H1 (cell line): Measurements from ENCODE around the gene PDGFA. TPM values are rescaled to one million over a fixed set of nuclear protein-coding genes. Genes with fewer than 3 reads are reported as not detected.
A peak's percentile ranks its signal among the peaks of the same experiment; 100 is the strongest.

Experiments used
- CTCF ChIA-PET: fragments of 300-600 bp; sonication (Branson Sonifier 250); formaldehyde crosslinking; loops from one replicate; lab custom pipeline; 2021; ENCODE audit not compliant: partially characterized antibody; lab: Charles Lee
- POLR2A ChIA-PET: fragments of 300-600 bp; sonication (Branson Sonifier 250); formaldehyde crosslinking; loops from one replicate; lab custom pipeline; 2021; ENCODE audit warnings: inconsistent platforms; ENCODE audit not compliant: partially characterized antibody; lab: Charles Lee
- DNase-seq, 2 experiments: peaks; one replicate each; pipeline versions ENCODE4 v3.0.0 to v3.0.0-alpha.2; 2010 to 2022; ENCODE audit warnings: low spot score in 2 of 2, low read depth in 1 of 2, mixed read lengths in 1 of 2
- FAIRE-seq: peaks from 2 replicates; lab custom pipeline; 2011; peaks lifted over from hg19 to GRCh38; lab: Jason Lieb, UNC
- H2AFZ ChIP-seq: 2 replicates; pipeline ENCODE4 v1.8.1; 2012; ENCODE audit warnings: low read length, inconsistent platforms
- H2AK5ac ChIP-seq: 2 replicates; pipeline ENCODE4 v1.6.1; 2013; ENCODE audit warnings: low read depth, low read length
- H2BK120ac ChIP-seq: replicated peaks from 2 replicates; pipeline ENCODE3; 2013; ENCODE audit warnings: low read depth, low read length, inconsistent platforms
- H2BK12ac ChIP-seq: 2 replicates; pipeline ENCODE4 v1.6.1; 2013; ENCODE audit warnings: low read depth, low read length
- H2BK15ac ChIP-seq: 2 replicates; pipeline ENCODE4 v1.6.1; 2013; ENCODE audit warnings: low read length
- H2BK20ac ChIP-seq: 2 replicates; pipeline ENCODE4 v1.6.1; 2013; ENCODE audit warnings: low read length
- H2BK5ac ChIP-seq: 2 replicates; pipeline ENCODE4 v1.6.1; 2013; ENCODE audit warnings: low read depth, low read length
- H3K14ac ChIP-seq: 2 replicates; pipeline ENCODE4 v1.6.1; 2013; ENCODE audit warnings: inconsistent platforms; ENCODE audit not compliant: insufficient read length
- H3K18ac ChIP-seq: 2 replicates; pipeline ENCODE4 v1.6.1; 2013; ENCODE audit warnings: low read length; ENCODE audit errors: extremely low read depth
- H3K23ac ChIP-seq: 2 replicates; pipeline ENCODE4 v1.6.1; 2013; ENCODE audit warnings: inconsistent platforms; ENCODE audit not compliant: insufficient read length
- H3K23me2 ChIP-seq: 2 replicates; pipeline ENCODE4 v1.6.1; 2013; ENCODE audit warnings: low read depth, low read length
- H3K27ac ChIP-seq: 2 replicates; pipeline ENCODE4 v1.6.1; 2011; ENCODE audit warnings: low read depth, low read length, inconsistent platforms
- H3K27me3 ChIP-seq, 4 experiments: replicated peaks in 1 of 4; 1 replicate in 1 of 4; 2 replicates in 3 of 4; pipeline versions ENCODE4 v1.6.1 to v1.8.1; 2011 to 2013; ENCODE audit warnings: low read length in 3 of 4, mild to moderate bottlenecking in 3 of 4, inconsistent platforms in 2 of 4, mixed read lengths in 2 of 4, moderate library complexity in 1 of 4; ENCODE audit not compliant: control insufficient read depth in 3 of 4, insufficient read depth in 3 of 4; ENCODE audit errors: extremely low read depth in 1 of 4
- H3K36me3 ChIP-seq, 4 experiments: 2 replicates each; pipeline versions ENCODE4 v1.6.1 to v1.8.1; 2011 to 2013; ENCODE audit warnings: mild to moderate bottlenecking in 4 of 4, low read length in 3 of 4, moderate library complexity in 2 of 4, control low read depth in 1 of 4, inconsistent platforms in 1 of 4; ENCODE audit not compliant: insufficient read depth in 4 of 4, control insufficient read depth in 2 of 4
- H3K4ac ChIP-seq: replicated peaks from 2 replicates; pipeline ENCODE3; 2013; ENCODE audit warnings: low read length, low read depth, mixed read lengths, inconsistent platforms; ENCODE audit not compliant: insufficient read length
- H3K4me1 ChIP-seq, 4 experiments: replicated peaks in 1 of 4; 1 replicate in 1 of 4; 2 replicates in 3 of 4; pipeline versions ENCODE4 v1.6.1 to v1.8.1; 2011 to 2013; ENCODE audit warnings: low read length in 3 of 4, inconsistent platforms in 2 of 4, mixed read lengths in 1 of 4; ENCODE audit not compliant: insufficient read depth in 4 of 4, control insufficient read depth in 3 of 4
- H3K4me2 ChIP-seq, 2 experiments: 2 replicates each; pipeline versions ENCODE4 v1.6.1 to v1.8.1; 2011 to 2013; ENCODE audit warnings: low read depth in 2 of 2, low read length in 2 of 2, control low read depth in 1 of 2, inconsistent platforms in 1 of 2, mild to moderate bottlenecking in 1 of 2; ENCODE audit not compliant: insufficient read depth in 1 of 2
- H3K4me3 ChIP-seq, 4 experiments: fragments of 200-600, 300-600 bp in 1 of 4; sonication (generic), shearing (Covaris generic), sonication (Bioruptor Twin) in 1 of 4; 2 replicates each; pipeline versions ENCODE4 v1.5.1 to v1.8.1; 2011 to 2016; ENCODE audit warnings: low read length in 4 of 4, low read depth in 3 of 4, control low read depth in 2 of 4, inconsistent platforms in 2 of 4, mild to moderate bottlenecking in 2 of 4, mixed read lengths in 1 of 4, moderate library complexity in 1 of 4; ENCODE audit not compliant: insufficient read depth in 2 of 4; ENCODE audit errors: extremely low read depth in 1 of 4
- H3K56ac ChIP-seq: replicated peaks from 2 replicates; pipeline ENCODE3; 2013; ENCODE audit warnings: low read depth, mild to moderate bottlenecking, mixed read lengths, low read length, inconsistent platforms; ENCODE audit not compliant: insufficient read length
- H3K79me1 ChIP-seq: 2 replicates; pipeline ENCODE4 v1.6.1; 2013; ENCODE audit warnings: low read depth, low read length, control low read depth
- H3K79me2 ChIP-seq, 2 experiments: 2 replicates each; pipeline versions ENCODE4 v1.6.1 to v1.8.1; 2012 to 2013; ENCODE audit warnings: low read length in 2 of 2, mild to moderate bottlenecking in 2 of 2, inconsistent platforms in 1 of 2; ENCODE audit not compliant: insufficient read depth in 2 of 2, control insufficient read depth in 1 of 2
- H3K9ac ChIP-seq, 4 experiments: replicated peaks in 1 of 4; 1 replicate in 1 of 4; 2 replicates in 3 of 4; pipeline versions ENCODE4 v1.6.1 to v1.8.1; 2011 to 2013; ENCODE audit warnings: low read depth in 3 of 4, low read length in 3 of 4, control low read depth in 2 of 4, mild to moderate bottlenecking in 2 of 4, moderate library complexity in 2 of 4, inconsistent platforms in 1 of 4; ENCODE audit errors: extremely low read depth in 1 of 4
- H3K9me3 ChIP-seq, 2 experiments: 2 replicates each; pipeline versions ENCODE4 v1.6.1 to v1.8.1; 2012 to 2013; ENCODE audit warnings: mild to moderate bottlenecking in 2 of 2, moderate library complexity in 2 of 2, control low read depth in 1 of 2, inconsistent platforms in 1 of 2, low read depth in 1 of 2, low read length in 1 of 2, mixed read lengths in 1 of 2; ENCODE audit not compliant: insufficient read depth in 2 of 2
- H4K20me1 ChIP-seq, 2 experiments: replicated peaks in 1 of 2; 2 replicates each; pipeline versions ENCODE3 to v1.8.1; 2011 to 2013; ENCODE audit warnings: inconsistent platforms in 2 of 2, low read length in 2 of 2, mild to moderate bottlenecking in 1 of 2; ENCODE audit not compliant: insufficient read depth in 2 of 2, control insufficient read depth in 1 of 2
- H4K5ac ChIP-seq: 2 replicates; pipeline ENCODE4 v1.6.1; 2013; ENCODE audit warnings: low read length, low read depth, mixed read lengths, inconsistent platforms; ENCODE audit not compliant: insufficient read length
- H4K8ac ChIP-seq: 2 replicates; pipeline ENCODE4 v1.8.0; 2013; ENCODE audit warnings: mild to moderate bottlenecking, moderate library complexity, low read length, inconsistent platforms; ENCODE audit not compliant: insufficient read depth; ENCODE audit errors: extremely low read depth
- H4K91ac ChIP-seq: replicated peaks from 2 replicates; pipeline ENCODE3; 2013; ENCODE audit warnings: low read length, mixed read lengths, inconsistent platforms; ENCODE audit not compliant: insufficient read length
- GABPA ChIP-seq: IDR thresholded peaks from 2 replicates; pipeline ENCODE4 v1.6.1; 2011; ENCODE audit warnings: mild to moderate bottlenecking, low read length, moderate library complexity, borderline replicate concordance; ENCODE audit not compliant: insufficient read depth
- MAFK ChIP-seq: IDR thresholded peaks from 2 replicates; pipeline ENCODE4 v1.6.1; 2012; ENCODE audit warnings: low read depth, mild to moderate bottlenecking, improper control_type of control experiment, low read length
- WGBS, 2 experiments: shearing (Covaris generic) in 1 of 2; methylation state at CpG; one replicate each; pipeline versions ENCODE4 v1.1.6 to v1.1.7; 2013 to 2015; ENCODE audit warnings: low lambda C conversion rate in 2 of 2, mixed read lengths in 2 of 2, inconsistent platforms in 1 of 2, low coverage in 1 of 2, missing lambda C conversion rate in 1 of 2; ENCODE audit not compliant: insufficient replicate concordance in 2 of 2, insufficient coverage in 1 of 2, insufficient read length in 1 of 2; ENCODE audit errors: extremely low coverage in 1 of 2, missing lambda C conversion rate in 1 of 2; 5-methylcytosine and 5-hydroxymethylcytosine counted together
- polyA plus RNA-seq, 7 experiments: library from polyadenylated mRNA; depleted of rRNA in 3 of 7; stranded (reverse) in 5 of 7; unstranded in 2 of 7; fragments of >200 nt in 5 of 7; fragments of 200-250 nt in 2 of 7; gene quantifications; 1 replicate in 5 of 7; 2 replicates in 1 of 7; 4 replicates in 1 of 7; pipeline versions ENCODE4 v1.2.1 to v1.2.3, GENCODE V29; 2011 to 2013; ENCODE audit warnings: missing spikeins in 2 of 7, mixed read lengths in 2 of 7
- total RNA-seq: library from RNA; stranded (reverse); fragmentation: NEBNext Ultra II Directional; extraction: Animal tissue kit (Norgen Biotek cat#: 25700); gene quantifications from 2 replicates; pipeline ENCODE4 v1.2.1, GENCODE V29; 2021

The PDGFA gene
- total and polyA plus RNA-seq, 2 of the 8 experiments (the other 6 are each of a cell fraction or from before 2014, with no cell fraction given) = 21.1 to 43.0 TPM

- no peak overlapping the region for H3K9ac ChIP-seq
- peak in 1 of 2 experiments; percentile 47 for DNase-seq
Observed at GRCh38 chr7:462173-463103, 57.2 kb downstream of the PDGFA start.

More at GRCh38 chr7:462173-463103, 57.2 kb downstream of the PDGFA start:
- Histone ChIP-seq H3K4me2 (no peak overlapping the region), H3K4ac (no peak overlapping the region), H2BK120ac (no peak overlapping the region), H2BK12ac (peak overlapping the region; percentile 80; the same call in 1 of the 2 replicates), H2BK20ac (no peak overlapping the region), H3K23me2 (peaks cover 8% of the 10 kb centered on the region; the same call in 1 of the 2 replicates), H2AK5ac (0 out of 2 replicates have a peak overlapping the region, but pooled peaks have one; percentile 13), H3K56ac (no peak overlapping the region), H3K27me3 (no peaks in the 10 kb centered on the region), H3K36me3 (no peaks in the 10 kb centered on the region), H4K91ac (no peak overlapping the region), H3K79me2 (no peaks in the 10 kb centered on the region), H3K79me1 (no peaks in the 10 kb centered on the region), H4K5ac (no peak overlapping the region), H2AFZ (no peak overlapping the region), H3K23ac (no peak overlapping the region), H3K14ac (no peak overlapping the region), H4K8ac (peak overlapping the region; percentile 18; the same call in 1 of the 2 replicates), H3K4me3 (no peak overlapping the region), H3K9me3 (0 out of 4 replicates have a peak, but pooled peaks cover 0 to 2% of the 10 kb centered on the region in 2 experiments), H2BK15ac (no peak overlapping the region), H3K27ac (no peak overlapping the region), H2BK5ac (peak overlapping the region; percentile 63; the same call in 1 of the 2 replicates), H4K20me1 (no peaks in the 10 kb centered on the region), H3K4me1 (peaks cover 0 to 9% (median 7%) of the 10 kb centered on the region in 4 experiments; a peak in 5 of 7 replicates), H3K18ac (no peak overlapping the region)
- ChIA-PET CTCF (interaction anchor here (1.3 to 2.0 kb wide), 2 partner anchors 17 to 23 kb away, joined by 3 to 6 read pairs; no protein-coding TSS in a partner anchor), POLR2A (interaction anchor here (0.8 kb wide), 1 partner anchor 13 kb away, joined by 3 read pairs; no protein-coding TSS in a partner anchor)
- FAIRE-seq = no peak
- TF ChIP-seq GABPA = peak; percentile 26
- no peak for TF ChIP-seq MAFK
- WGBS, 2 experiments = 94% methylated on average over 34 of the region's 49 CpGs; no CpG with 5 or more reads in 1 of the 2 experiments
